HG03045 (cell line): Measurements from ENCODE around the gene OGDH.

Source experiments
- ATAC-seq: cut with Tn5 transposase; IDR thresholded peaks from one replicate; pipeline ENCODE4 v1.9.1; 2021; ENCODE audit warnings: mild to moderate bottlenecking, moderate library complexity; ENCODE audit not compliant: unreplicated experiment

The OGDH gene

DNA sequence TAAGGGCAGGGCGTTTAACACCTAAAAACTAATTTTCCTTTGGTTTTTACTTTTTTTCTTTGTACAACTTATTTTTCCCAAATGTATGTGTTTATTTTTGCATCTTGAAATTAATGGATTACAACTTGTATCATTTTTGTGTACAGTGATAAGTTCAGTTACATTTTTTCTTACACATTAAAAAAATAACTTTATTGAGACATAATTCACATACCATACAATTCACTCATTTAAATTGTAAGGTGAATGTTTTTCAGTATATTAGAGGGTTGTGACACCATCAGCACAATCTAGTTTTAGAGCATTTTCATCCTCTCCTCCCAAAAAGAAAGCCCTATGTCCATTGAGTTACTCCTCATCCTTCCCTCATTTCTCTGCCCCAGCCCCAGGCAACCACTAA lies 11.6 kb downstream of the OGDH start:
- ATAC-seq, result no peak

DNA sequence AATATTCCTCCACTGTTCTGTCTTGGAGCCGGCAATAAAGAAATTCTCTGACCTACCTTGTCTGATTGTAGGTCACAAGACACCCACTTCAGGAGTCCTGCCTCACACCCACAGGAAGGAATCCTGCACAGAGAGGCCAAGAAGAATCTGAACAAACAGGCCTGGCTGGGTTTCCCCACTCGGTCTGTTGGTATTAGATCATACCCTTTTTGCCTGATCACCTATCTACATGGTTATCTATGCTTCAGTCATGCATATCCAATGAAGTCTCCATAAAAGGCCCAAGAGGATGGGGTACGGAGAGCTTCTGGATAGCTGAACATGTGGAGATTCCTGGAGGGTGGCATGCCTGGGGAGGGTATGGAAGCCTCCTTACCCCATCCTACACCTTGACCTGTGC lies 12.3 kb downstream of the OGDH start:
- no peak for ATAC-seq

DNA sequence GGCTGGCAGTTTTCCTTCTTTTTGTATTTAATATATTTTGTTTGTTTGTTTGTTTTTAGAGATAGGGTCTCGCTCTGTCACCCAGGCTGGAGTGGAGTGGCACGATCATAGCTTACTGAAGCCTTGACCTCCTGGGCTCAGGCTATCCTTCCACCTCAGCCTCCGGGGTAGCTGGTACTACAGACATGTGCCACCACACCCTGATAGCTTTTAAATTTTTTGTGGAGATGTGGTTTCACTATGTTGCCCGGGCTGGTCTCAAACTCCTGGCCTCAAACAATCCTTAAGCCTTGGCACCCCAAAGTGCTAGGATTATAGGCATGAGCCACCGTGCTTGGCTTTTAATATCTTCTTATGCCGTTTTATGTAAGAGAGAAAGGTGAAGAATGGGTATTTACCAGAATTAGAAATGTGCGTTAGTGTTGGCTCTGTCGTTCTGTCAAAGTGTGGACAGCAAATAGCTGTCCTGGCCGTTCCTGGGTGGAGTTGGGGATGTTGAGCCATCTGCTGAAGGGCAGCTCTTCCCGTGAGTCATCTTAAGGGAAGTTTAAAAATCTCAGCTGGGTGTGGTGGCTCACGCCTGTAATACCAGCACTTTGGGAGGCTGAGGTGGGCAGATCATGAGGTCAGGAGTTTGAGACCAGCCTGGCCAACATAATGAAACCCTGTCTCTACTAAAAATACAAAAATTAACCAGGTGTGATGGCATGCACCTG lies 14.8 kb downstream of the OGDH start:
- no peak for ATAC-seq

DNA sequence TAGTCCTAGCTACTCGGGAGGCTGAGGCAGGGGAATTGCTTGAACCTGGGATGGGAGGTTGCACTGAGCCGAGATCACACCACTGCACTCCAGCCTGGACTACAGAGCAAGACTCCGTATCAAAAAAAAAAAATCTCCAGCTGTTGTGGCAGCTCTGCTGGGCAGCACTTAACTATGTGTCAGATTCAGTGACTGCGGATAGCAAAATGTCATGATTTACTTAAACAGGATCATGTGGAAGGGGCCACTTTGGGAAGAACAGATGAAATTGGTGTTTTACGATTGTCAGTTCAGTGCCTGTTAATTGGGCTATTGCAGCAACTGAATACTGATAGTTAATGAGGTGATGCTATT lies 15.3 kb downstream of the OGDH start:
- ATAC-seq, result no peak

DNA sequence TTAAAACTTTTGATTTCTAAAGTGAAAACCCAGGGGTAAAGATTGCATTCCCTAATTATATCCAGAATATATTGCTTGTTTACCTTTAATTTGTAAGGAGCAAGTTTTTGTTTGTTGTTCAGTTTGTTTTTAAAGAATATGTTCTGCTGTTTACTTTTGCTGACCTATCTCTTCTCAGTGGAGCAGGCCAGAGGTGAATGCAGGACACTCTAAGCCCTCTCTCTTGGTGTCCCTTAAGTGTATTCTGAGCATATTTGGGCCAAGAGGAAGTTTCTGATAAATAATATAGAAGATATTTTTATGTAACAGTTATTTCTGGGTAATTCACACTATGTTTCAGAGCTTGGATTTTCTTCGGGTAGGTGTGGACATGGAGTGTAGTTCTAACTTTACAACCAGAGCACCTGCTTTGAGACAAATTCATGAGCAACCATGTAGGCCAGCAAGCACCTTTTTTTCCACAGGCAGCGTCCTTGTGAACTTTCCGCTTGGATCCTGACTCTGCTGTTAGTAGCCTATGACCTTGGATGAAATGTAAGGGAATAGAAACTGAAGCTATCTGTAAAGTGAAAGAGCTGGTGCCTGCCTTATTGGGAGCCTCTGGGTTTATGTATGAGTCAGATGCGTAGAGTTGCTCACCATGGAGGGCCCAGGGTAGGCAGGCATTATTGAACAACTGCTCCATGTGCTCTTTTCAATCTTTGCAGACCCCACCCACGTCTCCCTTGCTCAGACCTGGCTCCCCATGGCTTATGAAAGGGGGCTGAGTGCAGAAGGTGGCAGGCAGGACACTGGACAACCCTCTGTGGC lies 16.1 kb downstream of the OGDH start:
- peak; percentile 68 for ATAC-seq

DNA sequence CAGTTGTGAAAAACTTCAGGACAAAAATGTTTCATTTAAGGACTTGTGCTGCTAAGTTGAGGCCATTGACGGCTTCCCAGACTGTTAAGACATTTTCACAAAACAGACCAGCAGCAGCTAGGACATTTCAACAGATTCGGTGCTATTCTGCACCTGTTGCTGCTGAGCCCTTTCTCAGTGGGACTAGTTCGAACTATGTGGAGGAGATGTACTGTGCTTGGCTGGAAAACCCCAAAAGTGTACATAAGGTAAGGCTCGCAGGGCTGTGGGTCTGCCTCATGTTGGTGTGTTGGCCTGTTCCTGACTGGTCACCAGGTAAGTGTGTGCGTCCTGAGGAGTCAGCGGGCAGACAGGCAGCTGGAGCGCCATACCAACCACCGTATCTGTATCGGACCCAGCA lies 17.9 kb downstream of the OGDH start:
- ATAC-seq, result no peak

DNA sequence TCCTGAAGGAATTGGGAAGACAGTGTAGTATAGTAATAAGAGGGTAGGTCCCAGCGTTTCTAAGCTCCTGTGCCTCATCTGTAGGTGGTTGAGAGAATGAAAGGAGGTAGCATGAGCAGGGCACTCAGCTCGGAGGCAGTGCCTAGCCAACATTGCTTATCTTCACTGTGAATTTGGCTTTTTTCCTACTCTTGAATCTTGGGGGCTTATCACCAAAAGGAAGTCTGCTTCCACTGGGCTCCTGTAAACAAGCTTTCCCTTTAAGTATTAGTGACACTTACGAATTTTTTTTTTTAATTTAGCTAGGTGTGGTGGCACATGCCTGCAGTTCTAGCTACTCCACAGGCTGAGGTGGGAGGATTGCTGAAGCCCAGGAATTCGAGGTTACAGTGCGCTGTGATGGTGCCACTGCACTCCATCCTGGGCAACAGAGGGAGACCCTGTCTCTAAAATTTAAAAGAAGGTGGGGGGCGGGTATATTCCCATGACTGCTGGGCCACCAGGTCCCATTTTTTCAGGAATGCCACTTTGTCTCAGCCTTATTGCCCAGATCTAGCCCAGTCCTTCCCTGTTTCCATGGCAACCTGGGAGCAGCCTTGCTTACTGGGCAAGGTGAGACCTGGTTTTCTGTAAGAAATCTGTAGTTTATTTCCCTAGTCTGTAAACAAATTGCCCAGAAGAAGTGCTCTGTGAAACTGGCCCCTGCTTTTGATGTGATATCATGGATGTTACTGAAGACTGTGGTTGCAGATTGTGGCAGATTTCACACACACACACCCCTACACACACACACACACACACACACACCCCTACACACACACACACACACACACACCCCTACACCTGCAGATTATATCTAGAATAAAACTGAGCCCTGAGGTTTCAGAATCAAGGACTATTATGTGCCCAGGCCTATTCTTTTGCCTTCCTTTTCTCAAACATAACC lies 19.4 kb downstream of the OGDH start:
- ATAC-seq, result no peak

DNA sequence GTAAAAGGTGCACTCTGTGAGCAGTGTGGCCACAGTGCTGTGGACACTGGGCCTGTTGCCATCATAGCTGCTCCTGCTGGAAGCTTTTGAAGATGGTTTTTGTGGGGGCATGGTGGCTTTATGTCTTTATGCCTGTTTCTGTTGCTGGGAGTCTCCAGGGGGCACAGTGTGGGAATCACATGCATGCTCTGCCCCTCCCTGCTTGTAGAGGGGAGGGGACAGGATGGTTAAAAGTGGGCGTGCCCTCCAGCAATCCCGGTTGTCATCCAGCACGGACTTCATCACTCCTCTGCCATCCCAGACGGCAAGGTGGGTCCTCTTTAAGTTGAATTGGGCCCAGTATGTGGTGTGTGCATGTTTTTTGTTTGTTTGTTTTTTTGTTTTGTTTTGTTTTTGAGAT lies 20.2 kb downstream of the OGDH start:
- ATAC-seq, result no peak

DNA sequence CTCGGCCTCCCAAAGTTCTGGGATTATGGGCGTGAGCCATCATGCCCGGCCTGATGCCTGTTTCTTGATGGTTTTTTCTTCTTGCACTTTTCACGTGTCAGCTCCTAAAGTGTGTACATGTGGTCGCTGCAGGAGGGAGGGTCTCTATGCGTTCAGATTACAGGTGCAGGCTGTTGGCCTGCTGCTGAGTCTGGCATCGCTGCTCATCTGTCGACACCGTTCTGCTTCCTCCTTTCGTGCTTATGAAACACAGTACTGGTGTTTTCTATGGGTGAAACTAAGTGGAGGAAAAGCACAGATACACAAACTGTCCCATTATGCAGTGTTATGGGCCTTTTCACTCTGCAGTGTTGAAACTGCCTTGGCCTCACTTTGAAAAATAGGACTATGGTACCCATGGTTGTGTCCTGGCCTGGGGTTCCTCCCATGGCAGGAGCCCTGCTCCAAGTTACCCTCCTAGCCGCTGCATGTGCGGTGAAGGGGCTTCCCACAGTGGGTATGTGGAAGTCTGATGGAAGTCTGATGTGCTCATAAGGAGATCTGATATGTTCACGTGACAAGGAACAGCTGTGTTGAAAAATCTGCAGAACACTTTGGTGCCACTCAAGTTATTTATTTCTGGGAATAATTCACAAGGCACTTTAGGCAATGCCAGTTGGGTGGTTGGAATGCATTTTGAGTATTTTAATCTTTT lies 23.5 kb downstream of the OGDH start:
- ATAC-seq, result no peak

DNA sequence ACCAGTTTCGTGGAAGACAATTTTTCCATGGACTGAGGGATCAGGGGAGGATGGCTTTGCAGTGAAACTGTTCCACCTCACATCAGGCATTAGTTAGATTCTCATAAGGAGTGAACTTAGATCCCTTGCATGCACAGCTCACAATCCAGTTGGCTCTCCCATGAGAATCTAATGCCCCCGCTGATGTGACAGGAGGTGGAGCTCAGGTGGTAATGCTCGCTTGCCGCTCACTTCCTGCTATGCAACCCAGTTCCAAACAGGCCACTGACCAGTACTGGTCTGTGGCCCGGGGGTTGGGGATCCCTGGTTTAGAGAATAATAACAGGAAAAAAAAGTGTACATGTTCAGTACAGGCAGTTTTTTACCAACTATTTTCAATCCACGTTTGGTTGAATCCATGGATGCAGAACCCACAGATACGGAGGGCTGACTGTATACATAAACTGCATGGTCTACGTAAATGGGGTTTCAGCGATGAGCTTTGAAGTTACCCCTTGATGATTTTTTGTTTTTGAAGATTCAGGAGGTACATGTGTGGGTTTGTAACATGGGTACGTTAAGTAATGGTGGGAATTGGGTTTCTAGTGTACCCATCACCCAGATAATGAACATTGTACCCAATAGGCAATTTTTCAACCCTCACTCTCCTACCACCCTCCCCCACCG lies 24.5 kb downstream of the OGDH start:
- ATAC-seq, result no peak

DNA sequence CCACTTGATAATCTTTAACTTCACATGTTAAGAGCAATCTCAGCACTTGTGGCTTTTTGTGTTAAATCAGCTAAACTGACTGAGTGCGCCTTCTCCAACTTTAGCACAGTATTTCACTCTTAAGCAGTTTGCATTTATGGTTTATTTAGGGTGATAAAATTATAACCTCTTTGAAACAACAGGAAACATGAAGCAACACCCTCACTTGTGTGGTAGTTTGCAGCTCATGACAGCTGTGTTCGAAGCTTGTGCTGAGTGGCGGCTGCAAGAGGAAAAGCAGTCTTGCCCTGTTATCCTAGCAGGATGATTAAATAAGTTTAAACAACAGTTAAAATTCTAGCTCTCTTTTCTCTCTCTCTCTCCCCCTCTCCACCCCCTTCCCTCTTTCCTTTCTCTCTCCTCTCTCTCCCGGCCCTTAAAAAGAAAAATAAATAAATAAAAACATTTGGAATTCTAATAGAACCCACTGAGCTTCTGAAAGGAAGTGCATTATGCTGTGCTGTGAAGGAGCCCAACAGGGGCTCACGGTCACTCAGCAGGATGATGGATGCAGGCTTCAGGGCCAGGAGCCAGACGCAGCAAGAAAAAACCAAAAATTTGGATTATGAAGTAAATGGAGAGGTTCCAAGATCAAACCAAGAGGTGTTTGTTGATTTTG lies 25.2 kb downstream of the OGDH start:
- no peak for ATAC-seq

DNA sequence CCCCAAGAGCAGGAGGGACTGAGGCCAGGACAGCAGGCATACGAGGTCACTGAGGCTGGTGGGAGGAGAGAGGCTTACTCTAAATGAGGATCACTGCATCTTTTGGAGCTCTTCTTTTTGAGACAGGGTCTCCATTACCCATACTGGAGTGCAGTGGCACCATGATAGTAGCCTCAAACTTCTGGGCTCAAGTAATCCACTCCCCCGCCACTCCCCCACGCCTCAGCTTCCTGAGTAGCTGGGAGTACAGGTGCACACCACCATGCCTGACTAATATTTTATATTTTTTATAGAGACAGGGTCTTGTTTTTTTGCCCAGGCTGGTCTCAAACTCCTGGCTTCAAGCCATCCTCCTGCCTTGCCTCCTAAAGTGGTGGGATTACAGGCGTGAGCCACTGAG lies 25.8 kb downstream of the OGDH start:
- ATAC-seq, result no peak

DNA sequence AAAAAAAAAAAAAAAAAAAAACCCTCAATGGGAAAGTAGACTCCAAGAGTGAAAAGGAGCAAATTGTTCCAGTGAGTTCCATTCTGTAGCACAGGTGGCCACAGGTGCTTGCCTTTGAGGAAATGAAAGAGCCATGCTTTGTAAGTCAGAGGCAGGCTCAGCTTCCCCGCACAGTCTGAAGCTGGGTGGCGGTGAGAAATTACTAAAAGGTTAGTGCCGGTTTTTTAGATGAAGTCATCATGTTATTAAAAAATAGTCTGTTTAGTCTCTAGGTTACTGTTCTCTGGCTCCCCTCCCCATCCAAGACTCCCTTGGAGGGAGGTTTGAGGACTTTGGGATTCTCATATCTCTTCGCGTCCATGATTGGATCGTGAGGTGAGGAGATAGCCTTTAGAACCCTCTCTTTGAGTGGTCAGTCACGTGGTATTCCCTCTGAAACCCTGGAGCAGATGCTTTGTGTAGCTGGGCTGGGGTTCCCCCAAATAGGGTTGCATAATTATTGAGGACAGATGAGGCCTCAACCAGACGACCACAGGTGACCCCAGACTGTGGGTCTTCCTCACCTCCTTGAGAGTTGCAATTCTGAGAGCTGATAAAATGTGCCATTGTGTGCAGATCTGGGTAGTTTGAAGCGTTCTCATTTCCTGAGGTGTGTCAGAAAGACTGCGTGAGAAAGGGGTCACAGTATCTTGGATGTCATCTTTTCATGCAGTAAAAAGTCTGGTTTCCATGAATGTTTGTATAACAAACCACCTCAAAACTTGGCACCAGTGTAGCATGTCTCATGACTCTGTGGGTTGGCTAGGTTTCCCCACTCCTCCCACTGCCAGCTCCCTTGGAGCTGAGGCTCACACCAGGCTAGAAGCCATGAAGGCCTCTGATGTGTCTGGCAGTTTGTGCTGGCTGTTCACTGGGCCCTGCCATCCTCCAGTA lies 27.1 kb downstream of the OGDH start:
- ATAC-seq, result peak; percentile 65

DNA sequence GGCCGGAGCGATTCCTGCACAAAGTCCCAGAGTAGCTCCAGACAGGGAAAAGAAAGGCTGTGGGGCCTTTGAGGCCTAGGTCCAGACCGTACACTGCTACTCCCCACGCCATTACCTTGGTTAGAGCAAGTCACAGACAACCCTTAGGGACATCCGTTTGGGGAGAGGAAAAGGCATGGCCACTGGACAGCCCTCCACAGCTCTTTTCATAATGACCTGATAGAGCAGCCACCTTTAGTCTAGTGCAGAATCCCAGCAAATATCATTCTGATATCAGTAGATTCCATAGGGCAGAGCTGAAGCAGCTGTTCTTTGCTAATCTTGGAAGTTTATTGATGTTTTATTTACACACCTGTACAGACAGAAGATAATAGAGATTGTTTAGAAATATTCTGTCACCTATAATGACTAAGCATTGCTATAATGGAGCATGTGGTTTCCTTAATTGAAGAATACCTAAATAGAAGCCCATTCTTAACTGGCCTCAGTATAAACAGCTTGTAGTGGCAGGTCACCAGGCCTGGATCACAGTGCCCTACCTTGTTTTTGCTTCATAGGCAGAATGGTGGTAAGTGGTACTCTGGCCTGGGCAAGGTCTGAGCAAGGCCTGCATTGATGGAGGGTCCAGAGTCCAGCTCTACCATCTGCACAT lies 27.9 kb downstream of the OGDH start:
- ATAC-seq, result no peak

DNA sequence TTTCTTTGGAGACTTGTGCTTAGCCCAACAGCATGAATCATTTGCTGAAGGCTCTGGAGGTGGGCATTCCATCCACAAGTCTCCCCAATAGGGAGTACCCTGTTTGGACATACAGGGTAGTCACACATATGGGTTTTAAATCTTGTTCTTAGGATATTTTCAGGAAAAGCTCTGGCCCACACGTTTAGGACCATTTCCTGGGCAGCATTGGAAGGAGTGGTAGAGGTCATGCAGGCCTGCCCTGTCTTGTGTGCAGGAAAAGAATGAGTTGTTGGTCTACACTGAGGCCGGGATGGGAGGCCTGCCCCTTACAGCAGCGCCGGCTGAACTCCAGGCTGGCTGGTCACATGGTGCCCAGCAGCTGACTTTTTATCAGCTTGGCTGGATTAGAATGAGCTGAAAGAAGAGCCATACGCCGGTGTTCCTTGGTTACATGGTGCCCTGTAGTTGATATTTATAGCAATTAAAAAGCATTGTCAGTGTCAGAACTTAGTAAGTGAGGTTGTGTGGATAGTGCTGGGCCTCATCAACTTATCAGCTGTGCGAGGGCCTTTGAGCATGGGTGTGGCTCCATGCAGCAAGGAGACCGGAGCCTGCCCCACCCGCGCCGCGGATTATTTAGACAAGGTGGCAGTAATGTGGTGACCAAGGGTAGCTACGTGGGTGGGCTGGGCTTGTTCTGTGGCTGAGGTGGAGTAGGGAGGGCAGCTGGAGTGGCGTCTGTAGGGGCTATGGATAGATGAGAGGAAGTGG lies 28.6 kb downstream of the OGDH start:
- no peak for ATAC-seq

DNA sequence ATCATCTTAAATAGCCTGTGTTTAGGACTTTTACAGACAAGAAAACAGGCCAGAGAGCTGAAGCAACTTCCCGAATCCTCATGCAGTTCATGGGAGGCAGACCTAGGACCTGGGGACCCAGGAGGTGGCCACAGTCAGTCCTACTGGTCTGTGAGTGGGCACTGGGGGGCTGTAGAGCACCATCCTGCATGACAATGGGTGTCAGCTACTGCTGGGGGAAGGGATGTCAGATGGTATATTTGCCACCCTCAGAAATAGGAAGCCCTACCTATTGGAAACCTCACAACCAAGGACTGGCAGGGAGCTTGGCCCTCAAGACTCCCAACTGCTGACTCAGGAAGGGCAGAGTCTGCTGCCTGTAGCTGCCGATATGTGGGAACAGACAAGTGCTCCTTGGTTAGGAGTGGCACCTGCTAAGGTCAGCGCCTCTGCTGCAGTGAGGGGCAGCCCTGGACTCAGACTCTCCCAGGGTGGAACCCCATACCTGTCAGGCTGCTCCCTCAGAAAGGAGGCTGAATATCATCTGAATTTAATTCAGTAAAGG lies 29.7 kb downstream of the OGDH start:
- no peak for ATAC-seq

DNA sequence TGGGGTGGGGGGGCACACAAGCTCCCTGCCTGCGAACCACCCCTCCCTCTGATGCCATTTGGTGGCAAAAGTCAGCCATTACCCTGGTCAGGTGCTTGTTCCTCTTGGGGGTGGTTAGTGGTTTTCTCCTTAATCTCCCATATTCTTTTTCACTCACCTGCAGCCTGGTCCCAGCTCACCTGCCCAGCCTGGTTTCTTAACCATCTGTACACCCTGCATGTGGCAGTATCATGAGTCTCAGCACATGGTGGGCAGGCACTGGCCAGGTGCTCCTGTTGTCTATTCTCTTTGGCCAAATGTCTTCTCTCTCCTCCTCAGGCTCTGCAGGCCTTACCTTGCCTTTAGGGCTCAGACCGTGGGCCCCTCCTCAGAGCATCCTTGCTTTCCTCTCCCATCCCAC lies 30.5 kb downstream of the OGDH start:
- ATAC-seq, result no peak
